LNCAP (cell line): Measurements from ENCODE around the gene TRMT1L.

Experiments used
- TF ChIP-seq, protein P1 (sequence below): fragments of 450-650 bp; IDR thresholded peaks from 2 replicates; pipeline ENCODE4 v1.5.1; 2017; ENCODE audit warnings: mild to moderate bottlenecking

The TRMT1L gene

DNA sequence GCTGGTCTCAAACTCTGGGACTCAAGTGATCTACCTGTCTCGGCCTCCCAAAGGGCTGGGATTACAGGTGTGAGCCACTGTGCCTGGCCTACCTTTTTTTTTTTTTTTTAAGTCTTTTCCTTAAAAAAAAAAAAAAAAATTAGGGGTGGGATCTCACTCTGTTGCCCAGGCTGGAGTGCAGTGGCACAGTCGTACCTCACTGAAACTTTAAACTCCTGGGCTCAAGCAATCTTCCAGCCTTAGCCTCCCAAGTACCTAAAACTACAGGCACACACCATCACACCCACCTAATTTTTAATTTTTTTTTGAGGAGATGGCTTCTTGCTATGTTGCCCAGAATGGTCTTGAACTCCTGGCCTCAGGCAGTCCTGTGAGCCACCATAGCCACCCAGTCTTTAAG lies 72.9 kb downstream of the TRMT1L start:
- TF ChIP-seq, protein P1, sequence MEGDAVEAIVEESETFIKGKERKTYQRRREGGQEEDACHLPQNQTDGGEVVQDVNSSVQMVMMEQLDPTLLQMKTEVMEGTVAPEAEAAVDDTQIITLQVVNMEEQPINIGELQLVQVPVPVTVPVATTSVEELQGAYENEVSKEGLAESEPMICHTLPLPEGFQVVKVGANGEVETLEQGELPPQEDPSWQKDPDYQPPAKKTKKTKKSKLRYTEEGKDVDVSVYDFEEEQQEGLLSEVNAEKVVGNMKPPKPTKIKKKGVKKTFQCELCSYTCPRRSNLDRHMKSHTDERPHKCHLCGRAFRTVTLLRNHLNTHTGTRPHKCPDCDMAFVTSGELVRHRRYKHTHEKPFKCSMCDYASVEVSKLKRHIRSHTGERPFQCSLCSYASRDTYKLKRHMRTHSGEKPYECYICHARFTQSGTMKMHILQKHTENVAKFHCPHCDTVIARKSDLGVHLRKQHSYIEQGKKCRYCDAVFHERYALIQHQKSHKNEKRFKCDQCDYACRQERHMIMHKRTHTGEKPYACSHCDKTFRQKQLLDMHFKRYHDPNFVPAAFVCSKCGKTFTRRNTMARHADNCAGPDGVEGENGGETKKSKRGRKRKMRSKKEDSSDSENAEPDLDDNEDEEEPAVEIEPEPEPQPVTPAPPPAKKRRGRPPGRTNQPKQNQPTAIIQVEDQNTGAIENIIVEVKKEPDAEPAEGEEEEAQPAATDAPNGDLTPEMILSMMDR, result no peak

DNA sequence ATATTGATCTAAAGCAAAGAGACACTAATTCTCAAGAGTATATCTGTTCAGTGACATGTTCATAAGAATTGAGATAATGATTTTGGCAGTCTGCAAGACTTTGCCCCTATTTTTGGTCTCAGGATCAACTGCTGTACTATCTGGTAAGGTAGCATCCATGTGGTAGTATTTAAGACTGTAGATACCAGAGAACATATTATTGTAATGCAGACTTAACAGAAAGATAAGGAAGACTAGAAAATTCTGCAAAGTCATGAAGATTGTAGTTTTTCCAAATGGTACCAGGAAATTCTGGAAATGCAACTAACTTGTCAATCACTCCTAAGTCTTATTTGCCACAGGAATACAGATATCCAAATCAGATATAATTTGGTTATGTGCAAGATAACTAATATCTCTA lies 76.3 kb downstream of the TRMT1L start:
- TF ChIP-seq, protein P1, result no peak

DNA sequence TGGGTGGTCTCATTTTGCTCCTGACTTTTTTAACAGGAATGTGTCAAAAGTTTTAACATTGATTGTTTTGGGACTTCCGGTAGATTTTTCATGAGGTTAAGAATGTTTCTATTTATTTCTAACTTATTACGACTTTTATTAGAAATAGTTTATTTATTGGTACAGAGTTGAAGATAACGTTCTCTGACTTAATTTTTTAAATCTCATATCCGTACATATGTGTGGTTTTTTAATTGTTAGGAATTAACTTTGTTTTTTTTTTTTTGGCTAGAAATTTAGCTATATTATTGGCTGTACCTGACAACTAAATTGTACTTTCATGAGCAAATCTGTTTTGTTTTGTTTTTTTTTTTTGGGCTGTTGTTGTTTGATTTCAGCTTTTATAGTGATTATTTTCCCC lies 79.4 kb downstream of the TRMT1L start:
- TF ChIP-seq, protein P1, result no peak

DNA sequence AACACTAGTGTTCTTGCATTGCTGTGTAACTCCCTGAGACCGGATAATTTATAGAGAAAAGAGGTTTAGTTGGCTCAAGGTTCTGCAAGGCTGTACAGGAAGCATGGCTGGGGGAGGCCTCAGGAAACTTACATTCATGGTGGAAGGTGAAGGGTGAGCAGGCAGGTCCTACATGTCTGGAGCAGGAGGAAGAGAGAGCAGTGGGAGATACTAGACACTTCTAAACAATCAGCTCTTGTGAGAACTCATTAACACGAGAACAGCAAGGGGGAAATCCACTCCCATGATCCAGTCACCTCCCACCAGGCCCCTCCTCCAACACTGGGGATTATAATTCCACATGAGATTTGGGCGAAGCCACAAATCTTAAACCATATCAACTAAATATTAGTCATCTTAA lies 81.3 kb downstream of the TRMT1L start:
- TF ChIP-seq, protein P1, result no peak

DNA sequence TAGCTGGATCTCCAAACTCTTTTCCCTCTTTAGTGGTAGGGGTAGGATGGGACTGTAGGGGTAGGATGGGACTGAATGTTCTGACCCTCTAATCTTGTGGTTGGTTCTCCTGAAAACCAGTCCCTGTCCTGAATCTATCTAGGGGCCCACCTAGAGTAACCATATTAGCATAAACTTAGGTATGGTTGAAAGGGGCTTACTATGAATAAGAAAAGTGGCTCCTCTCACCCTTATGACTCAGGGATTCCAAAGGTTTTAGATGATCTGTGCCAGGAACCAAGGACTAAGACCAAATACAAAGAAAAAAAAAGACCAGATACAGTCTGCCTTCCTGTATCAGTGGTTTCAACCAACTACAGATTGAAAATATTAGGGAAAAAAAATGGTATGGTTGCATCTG lies 82.4 kb downstream of the TRMT1L start:
- TF ChIP-seq, protein P1, result no peak

DNA sequence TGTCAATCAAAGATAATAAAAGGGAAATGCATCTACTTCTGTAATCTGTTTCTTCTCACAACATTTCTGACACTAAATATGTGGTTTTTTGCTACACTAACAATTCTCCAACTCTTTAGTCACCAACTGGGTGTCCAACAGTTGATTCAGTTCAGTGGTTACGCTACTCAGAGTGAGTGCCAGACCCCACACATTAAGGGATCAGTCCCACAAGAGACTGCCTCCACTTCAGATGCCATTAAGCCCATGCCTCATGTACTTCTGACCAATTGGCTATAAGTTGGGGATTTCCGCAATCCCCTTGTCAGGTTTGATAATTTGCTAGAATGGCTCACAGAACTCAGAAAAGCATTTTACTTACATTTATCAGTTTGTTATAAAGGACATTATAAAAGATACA lies 83.0 kb downstream of the TRMT1L start:
- TF ChIP-seq, protein P1, result no peak

DNA sequence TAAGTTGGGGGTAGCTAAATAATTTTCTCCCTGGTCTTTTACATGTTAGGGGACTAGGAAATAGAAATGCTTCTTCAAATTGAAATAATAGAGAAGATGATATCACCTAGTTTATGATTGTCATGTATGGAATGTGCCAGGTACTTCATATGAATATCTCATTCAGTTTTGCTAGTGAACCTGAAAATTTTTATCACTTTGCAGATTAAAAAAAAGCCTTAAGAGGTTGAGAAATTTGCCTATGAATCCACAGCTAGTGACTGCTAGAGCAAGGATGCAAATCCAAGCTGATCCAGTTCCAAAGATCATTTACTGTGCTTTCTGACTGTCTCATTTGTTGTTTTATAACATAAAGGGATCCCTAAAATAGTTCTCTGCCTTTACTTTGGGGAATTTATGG lies 86.7 kb downstream of the TRMT1L start:
- TF ChIP-seq, protein P1, result no peak

DNA sequence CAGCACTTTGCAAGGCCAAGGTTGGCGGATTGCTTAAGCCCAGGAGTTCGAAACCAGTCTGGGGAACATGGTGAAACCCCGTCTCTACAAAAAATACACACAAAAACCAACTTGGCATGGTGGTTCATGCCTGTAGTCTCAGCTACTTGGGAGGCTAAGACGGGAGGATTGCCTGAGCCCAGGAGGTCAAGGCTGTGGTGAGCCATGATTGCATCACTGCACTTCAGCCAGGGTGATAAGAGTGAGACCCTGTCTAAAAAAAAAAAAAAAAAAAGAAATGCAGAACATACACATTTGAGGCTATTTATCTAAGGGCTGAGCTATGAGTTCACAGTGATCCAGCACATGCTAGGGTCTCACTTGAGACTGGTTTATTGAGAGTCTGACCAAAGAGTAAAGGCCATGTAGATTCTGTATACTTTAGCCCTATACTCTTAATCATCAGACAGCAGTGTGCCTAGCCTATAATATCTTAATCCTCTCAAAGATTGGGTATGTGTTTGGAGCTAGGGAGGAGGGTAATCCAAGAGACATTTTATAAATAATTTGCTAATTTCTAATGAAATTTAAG lies 87.5 kb downstream of the TRMT1L start:
- TF ChIP-seq, protein P1, result no peak
